Fibroblast of lung (primary cell): Measurements from ENCODE around the gene WWOX.

Experiments used
- EZH2 ChIP-seq: IDR thresholded peaks from 2 replicates; pipeline ENCODE4 v1.5.1; 2012; ENCODE audit warnings: low read length, control low read depth, mild to moderate bottlenecking; ENCODE audit errors: missing control alignments
- TF ChIP-seq, protein P1 (sequence below), 2 donors: IDR thresholded peaks in 1 of 2; conservative IDR thresholded peaks in 1 of 2; 1 replicate in 1 of 2; 2 replicates in 1 of 2; pipeline ENCODE4 v1.5.1; 2011 to 2012; ENCODE audit warnings: low read length in 2 of 2, control low read depth in 1 of 2, inconsistent platforms in 1 of 2, low read depth in 1 of 2, mild to moderate bottlenecking in 1 of 2

DNA sequence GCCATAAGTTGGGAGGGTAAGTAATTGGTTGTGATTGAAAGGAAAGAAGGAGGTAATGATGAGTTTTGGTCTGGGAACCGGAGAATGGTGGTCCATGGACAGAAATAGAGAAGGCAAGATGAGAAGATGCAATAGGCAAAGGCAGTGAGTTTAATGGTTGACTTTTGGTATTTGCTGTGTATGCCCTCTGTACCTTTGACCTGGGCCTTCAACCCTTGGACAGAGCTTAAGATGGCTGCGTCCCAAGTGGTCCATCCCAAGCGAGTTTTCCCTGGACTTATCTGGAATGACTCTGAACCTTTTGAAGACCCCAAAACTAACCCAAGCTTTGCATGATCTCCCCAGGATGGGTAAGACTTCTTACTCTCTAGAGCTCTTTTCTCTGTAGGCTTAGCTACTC, 836.6 kb downstream of the WWOX start:
- TF ChIP-seq, protein P1, sequence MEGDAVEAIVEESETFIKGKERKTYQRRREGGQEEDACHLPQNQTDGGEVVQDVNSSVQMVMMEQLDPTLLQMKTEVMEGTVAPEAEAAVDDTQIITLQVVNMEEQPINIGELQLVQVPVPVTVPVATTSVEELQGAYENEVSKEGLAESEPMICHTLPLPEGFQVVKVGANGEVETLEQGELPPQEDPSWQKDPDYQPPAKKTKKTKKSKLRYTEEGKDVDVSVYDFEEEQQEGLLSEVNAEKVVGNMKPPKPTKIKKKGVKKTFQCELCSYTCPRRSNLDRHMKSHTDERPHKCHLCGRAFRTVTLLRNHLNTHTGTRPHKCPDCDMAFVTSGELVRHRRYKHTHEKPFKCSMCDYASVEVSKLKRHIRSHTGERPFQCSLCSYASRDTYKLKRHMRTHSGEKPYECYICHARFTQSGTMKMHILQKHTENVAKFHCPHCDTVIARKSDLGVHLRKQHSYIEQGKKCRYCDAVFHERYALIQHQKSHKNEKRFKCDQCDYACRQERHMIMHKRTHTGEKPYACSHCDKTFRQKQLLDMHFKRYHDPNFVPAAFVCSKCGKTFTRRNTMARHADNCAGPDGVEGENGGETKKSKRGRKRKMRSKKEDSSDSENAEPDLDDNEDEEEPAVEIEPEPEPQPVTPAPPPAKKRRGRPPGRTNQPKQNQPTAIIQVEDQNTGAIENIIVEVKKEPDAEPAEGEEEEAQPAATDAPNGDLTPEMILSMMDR (conservative IDR thresholded peaks at IDR 0.05 in 1 of 2, IDR thresholded peaks at IDR 0.05 in 1 of 2; ENCODE audit: low read depth in 1 of 2, low read length in 2 of 2) = no peak
- TF ChIP-seq EZH2 = no peak
